Nephron progenitor cell (in vitro differentiated cells): ENCODE data around the gene STX17.

Experiments used
- DNase-seq: peaks from one replicate; pipeline ENCODE4 v3.0.0; 2021
- H3K27ac Mint-ChIP-seq: 2 replicates; pipeline ENCODE4 v1.8.0; 2021; ENCODE audit warnings: mild to moderate bottlenecking, moderate library complexity, mixed read lengths
- H3K27me3 Mint-ChIP-seq: 2 replicates; pipeline ENCODE4 v1.8.0; 2021; ENCODE audit warnings: mild to moderate bottlenecking, low read depth, mixed read lengths; ENCODE audit not compliant: poor library complexity
- H3K36me3 Mint-ChIP-seq: 2 replicates; pipeline ENCODE4 v1.8.0; 2021; ENCODE audit warnings: low read depth, mixed read lengths
- H3K4me1 Mint-ChIP-seq: 2 replicates; pipeline ENCODE4 v1.8.0; 2021; ENCODE audit warnings: mixed read lengths
- H3K4me3 Mint-ChIP-seq: 2 replicates; pipeline ENCODE4 v1.8.0; 2021; ENCODE audit warnings: mild to moderate bottlenecking, moderate library complexity, mixed read lengths
- H3K9me3 Mint-ChIP-seq: 2 replicates; pipeline ENCODE4 v1.8.0; 2021; ENCODE audit warnings: mild to moderate bottlenecking, moderate library complexity, mixed read lengths
- TF ChIP-seq, protein P1 (sequence below): fragments of 200-600 bp; sonication (generic); IDR thresholded peaks from 2 replicates; pipeline ENCODE4 v1.5.0; 2021; ENCODE audit warnings: antibody characterized with exemption

The STX17 gene

DNA sequence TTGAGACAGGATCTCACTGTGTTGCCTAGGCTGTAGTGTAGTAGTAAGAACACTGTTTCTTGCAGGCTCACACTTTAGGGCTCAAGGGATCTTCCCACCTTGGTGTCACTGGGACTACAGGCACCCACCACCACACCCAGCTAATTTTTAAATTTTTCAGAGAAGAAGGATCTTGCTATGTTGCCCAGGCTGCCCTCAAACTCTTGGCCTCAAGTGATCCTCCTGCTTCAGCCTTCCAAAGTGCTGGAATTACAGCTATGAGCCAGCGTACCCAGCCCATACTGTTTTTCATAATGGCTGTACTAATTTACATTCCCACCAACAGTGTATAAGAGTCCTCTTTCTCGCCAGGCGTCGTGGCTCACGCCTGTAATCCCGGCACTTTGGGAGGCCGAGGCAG, 5.1 kb downstream of the STX17 start:
- Mint-ChIP-seq H3K4me1 (peaks cover 19% of the 10 kb centered on the region), H3K27ac (no peak overlapping the region), H3K9me3 (no peaks in the 10 kb centered on the region), H3K4me3 (no peak overlapping the region), H3K27me3 (peaks cover 7% of the 10 kb centered on the region), H3K36me3 (peaks cover 2% of the 10 kb centered on the region)
- no peak for DNase-seq
- TF ChIP-seq, protein P1, sequence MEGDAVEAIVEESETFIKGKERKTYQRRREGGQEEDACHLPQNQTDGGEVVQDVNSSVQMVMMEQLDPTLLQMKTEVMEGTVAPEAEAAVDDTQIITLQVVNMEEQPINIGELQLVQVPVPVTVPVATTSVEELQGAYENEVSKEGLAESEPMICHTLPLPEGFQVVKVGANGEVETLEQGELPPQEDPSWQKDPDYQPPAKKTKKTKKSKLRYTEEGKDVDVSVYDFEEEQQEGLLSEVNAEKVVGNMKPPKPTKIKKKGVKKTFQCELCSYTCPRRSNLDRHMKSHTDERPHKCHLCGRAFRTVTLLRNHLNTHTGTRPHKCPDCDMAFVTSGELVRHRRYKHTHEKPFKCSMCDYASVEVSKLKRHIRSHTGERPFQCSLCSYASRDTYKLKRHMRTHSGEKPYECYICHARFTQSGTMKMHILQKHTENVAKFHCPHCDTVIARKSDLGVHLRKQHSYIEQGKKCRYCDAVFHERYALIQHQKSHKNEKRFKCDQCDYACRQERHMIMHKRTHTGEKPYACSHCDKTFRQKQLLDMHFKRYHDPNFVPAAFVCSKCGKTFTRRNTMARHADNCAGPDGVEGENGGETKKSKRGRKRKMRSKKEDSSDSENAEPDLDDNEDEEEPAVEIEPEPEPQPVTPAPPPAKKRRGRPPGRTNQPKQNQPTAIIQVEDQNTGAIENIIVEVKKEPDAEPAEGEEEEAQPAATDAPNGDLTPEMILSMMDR = no peak

DNA sequence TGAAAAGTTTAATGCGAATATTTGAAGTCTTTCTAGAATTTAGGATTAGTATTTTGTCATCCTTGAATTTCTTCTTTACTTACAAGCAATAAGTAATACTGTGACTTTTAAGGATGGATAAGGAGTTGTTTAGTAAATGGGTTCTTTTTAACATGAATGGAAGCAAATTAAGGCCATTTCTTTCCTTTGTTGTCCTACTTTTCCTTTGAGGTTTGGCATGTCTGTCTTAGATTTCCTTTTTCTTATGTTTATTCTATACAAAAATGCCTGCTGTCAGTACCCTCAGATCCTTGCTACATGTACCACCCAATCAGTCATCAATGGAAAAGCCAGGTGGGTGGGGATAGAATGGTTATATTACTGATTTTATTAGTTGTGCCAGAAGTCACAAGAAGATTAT, 10.2 kb downstream of the STX17 start:
- Mint-ChIP-seq H3K4me1 (no peaks in the 10 kb centered on the region), H3K27me3 (no peaks in the 10 kb centered on the region), H3K9me3 (no peaks in the 10 kb centered on the region), H3K36me3 (peaks cover 39% of the 10 kb centered on the region), H3K4me3 (no peak overlapping the region), H3K27ac (no peak overlapping the region)
- TF ChIP-seq, protein P1 = no peak
- DNase-seq = no peak

DNA sequence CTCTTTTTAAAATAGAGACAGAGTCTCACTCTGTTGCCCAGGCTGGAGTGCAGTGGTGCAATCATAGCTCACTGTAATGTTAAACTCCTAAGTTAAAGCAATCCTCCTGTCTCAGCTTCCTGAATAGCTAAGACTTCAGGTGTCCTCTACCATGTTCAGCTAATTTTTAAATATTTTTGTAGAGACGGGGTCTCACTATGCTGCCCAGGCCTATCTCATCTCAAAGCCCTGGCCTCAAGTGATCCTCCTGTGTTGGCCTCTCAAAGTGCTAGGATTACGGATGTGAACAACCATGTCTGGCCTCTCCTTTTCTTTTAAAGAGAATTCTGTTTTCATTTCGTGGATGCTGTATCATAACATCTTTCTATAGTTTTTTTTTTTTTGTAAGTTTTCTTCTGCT, 11.7 kb downstream of the STX17 start:
- no peaks in the 10 kb centered on the region for H3K27me3 Mint-ChIP-seq
- H3K27ac Mint-ChIP-seq = no peak overlapping the region
- H3K4me3 Mint-ChIP-seq = no peak overlapping the region
- TF ChIP-seq, protein P1 = no peak
- peaks cover 54% of the 10 kb centered on the region for H3K36me3 Mint-ChIP-seq
- DNase-seq = no peak
- no peaks in the 10 kb centered on the region for H3K9me3 Mint-ChIP-seq
- no peaks in the 10 kb centered on the region for H3K4me1 Mint-ChIP-seq

DNA sequence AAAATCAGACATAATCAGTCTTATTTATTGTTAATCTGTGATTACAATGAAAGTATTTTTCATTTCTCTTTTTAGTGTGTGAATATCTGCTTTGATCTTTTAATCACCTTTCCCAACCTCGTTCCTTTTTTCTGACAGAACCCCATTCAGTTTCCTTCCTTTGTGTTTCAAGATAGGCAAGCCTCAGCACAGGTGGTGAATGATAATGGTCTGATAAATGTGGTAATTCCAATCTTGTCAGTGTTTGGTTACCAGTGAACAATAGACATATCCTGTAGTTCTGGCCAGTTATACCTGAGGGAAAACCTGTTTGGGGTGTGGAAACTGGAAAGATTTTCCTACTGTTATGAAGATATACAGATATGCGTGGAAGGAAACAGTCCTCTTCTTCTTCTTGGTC, 13.5 kb downstream of the STX17 start:
- DNase-seq = no peak
- TF ChIP-seq, protein P1 = no peak
- H3K4me3 Mint-ChIP-seq = no peak overlapping the region
- H3K4me1 Mint-ChIP-seq = no peaks in the 10 kb centered on the region
- peaks cover 72% of the 10 kb centered on the region for H3K36me3 Mint-ChIP-seq
- no peak overlapping the region for H3K27ac Mint-ChIP-seq
- H3K27me3 Mint-ChIP-seq = no peaks in the 10 kb centered on the region
- peaks cover 13% of the 10 kb centered on the region for H3K9me3 Mint-ChIP-seq

DNA sequence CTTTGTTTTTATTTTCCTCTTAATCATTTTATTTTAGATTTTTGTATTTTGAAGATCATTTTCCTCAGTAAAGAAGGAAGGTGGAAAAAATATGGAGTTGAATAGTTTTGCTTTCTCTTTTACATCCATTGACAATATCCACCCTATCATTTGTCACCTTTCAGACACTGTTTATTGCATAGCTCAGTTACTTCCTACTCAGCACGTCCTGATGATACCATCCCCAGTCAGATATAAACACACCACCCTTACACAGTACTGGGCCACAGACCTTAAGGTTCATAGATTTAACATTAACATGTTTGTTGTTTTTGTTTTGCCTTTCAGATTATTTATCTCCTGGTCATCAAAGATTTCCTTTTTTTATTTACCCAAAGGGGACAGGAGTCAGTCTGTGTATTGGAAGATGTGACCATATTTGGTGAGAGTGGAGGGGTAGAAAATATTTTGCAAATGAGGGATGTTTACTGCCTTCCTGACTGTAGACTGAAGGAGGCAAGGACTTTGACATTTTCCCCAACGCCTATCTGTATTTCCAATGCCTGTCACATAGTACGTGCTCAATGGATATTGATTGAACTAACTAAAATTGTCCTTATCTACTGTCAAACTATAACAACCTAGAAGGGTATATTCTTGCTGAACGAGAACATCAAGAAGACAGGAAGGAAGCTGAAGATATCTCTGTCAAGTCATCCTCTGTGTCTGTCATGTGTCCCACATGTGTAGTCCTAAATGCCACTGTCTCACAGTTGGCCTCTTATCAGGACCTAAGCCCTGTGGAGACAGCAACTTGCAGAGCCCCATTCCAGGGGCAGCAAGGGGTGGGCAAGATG, 15.6 kb downstream of the STX17 start:
- TF ChIP-seq, protein P1 = no peak
- no peaks in the 10 kb centered on the region for H3K4me1 Mint-ChIP-seq
- no peak overlapping the region for H3K27ac Mint-ChIP-seq
- H3K9me3 Mint-ChIP-seq = peaks cover 34% of the 10 kb centered on the region
- H3K4me3 Mint-ChIP-seq = no peak overlapping the region
- no peaks in the 10 kb centered on the region for H3K27me3 Mint-ChIP-seq
- DNase-seq = no peak
- H3K36me3 Mint-ChIP-seq = peaks cover 85% of the 10 kb centered on the region

DNA sequence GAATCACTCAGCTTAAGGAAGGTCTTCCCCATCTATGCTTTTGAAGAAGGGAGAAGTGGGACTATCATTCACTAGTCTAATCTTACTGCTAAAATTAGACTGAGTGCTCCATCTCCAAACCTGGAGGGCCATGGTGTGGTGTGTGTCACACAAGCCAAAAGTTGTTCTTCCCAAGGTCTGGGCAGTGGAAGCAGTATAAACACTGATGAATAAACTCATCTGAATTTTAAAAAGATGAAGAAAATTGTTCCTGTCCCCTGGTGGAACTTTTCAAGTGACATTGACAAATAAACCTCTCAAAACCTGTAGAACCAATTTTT, 16.2 kb downstream of the STX17 start:
- no peaks in the 10 kb centered on the region for H3K27me3 Mint-ChIP-seq
- no peak overlapping the region for H3K4me3 Mint-ChIP-seq
- no peak for DNase-seq
- TF ChIP-seq, protein P1 = no peak
- no peak overlapping the region for H3K27ac Mint-ChIP-seq
- no peaks in the 10 kb centered on the region for H3K4me1 Mint-ChIP-seq
- H3K36me3 Mint-ChIP-seq = peaks cover 83% of the 10 kb centered on the region
- H3K9me3 Mint-ChIP-seq = peaks cover 36% of the 10 kb centered on the region
